Measurements from ENCODE around the gene EBF3. TPM values are rescaled to one million over a fixed set of nuclear protein-coding genes. Genes with fewer than 3 reads are reported as not detected.
"Not testable (repeated sequence)": the region's sequence is repeated elsewhere in the genome, so short reads cannot be mapped to it uniquely, and the experiment has no call there.

EBF3 gene
- total RNA-seq, 1 donor from 2014 or later: 1.8 TPM

DNA sequence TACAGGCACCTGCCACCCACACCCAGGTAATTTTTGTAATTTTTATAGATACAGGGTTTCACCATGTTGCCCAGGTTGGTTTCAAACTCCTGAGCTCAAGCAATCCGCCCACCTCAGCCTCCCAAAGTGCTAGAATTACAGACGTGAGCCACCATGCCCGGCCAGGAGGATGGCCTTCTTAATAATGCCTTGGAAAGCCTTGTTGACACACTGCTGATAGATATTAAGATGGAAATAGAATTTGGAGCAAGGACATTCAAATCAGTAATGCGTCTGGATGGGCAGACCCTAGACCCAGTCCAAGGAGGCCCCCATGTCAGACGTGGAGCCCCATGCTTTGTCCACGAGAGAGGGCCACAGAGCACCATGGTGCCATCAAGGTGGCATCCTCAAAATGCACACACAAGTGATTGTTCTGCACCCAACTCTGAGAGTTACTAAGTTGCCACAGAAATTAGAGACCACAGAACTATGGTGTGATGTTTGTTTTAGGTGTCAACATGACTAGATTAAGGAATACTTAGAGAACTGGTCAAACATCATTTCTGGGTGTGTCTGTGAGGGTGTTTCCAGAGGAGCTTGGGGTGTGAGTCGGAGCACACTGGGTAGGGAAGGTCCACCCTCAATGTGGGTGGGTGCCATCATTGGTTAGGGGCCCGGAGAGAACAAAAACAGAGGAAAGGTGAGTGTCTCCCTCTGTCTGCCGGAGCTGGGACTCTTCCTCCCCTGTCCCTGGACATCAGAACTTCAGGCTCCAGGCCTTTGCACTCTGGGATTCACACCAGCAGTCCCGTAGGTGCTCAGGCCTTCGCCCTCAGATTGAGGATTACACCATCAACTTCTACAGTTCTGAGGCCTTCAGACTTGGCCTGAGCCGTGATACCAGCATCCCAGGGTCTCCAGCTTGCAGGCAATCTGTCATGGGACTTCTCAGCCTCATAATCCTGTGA lies 34.5 kb downstream of the EBF3 start:
- DNase-seq (ENCODE audit: low spot score): no peak

DNA sequence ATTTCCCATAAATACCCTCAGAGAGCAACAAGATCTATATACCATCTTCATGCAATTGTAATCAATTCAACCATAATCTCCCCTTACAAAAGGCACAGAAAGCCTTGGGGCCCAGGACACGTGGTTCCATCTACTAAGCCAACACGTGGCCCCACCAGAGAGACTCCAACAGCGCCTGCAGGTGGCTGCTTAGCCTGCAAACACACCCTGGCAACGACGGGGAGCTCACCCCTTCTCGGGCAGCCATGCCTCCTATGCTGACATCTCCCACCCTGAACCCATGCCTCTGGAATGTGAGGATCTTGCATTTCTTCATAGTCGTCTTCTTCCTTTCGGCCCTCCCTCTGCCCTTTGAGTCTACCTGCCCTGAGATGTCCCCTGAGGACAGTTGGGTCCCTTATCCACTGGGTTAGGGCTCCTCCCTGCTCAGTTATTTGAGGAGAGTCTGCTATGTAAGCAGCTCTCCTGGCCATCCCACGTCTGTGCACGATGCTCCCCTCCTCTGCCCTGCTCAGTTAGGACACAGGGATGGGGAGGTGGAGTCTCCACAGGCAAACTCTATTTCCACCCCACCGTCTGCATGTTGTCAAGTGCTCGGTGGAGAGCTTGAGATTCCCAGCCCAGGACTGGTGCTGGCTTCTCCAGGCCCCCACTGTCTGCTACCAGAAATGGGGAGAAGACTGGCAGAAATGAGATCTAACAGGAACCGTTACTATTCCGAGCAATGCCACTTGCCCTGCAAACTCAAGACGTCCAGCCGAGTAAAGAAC lies 36.5 kb downstream of the EBF3 start:
- DNase-seq (ENCODE audit: low spot score): no peak

DNA sequence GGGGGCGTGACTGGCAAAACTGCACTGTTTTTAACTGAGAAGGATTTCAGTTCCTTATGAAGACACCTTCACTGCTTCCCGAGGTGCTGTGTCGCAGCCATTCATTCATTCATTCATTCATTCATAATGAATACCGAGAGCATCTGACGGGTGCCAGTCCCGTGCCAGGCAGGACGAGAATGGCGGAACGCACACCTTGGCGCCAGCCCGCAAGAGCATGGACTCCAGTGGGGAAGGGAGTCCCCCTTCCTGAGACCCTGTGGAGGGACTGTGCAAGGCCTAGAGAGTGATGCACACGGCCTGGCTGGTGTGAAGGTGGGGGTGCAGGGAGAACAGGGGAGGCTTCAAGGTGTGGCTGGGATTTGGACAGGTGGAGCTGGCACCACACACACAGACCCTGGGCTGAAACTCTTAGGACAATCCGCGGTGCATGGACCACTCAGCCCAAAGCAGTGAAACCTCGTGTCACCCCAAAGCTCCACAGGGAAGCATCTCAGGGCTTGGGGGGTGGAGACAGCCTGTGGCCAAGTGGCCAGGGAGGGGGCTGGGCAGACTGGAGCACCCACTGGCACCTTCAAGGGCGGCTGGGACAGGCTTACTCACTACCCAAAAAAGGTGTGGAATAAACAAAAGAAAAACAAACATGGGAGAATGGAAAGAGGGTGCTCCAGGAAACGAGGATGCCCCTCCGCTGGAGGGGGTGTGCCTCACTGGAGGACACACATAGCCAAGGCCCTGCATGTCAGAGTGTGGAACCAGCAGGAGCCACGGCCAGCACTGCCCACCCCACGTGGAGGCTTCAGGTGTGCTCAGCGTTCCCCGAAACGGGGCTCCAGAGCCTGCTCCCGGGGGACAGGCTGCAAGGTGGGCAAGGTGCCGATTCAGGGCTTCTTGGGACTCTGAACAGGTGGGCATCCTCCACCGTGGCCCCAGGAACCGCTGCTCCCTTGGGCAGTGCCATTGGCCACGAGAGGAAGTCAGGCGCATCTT lies 37.7 kb downstream of the EBF3 start:
- no peak for DNase-seq (ENCODE audit: low spot score)

DNA sequence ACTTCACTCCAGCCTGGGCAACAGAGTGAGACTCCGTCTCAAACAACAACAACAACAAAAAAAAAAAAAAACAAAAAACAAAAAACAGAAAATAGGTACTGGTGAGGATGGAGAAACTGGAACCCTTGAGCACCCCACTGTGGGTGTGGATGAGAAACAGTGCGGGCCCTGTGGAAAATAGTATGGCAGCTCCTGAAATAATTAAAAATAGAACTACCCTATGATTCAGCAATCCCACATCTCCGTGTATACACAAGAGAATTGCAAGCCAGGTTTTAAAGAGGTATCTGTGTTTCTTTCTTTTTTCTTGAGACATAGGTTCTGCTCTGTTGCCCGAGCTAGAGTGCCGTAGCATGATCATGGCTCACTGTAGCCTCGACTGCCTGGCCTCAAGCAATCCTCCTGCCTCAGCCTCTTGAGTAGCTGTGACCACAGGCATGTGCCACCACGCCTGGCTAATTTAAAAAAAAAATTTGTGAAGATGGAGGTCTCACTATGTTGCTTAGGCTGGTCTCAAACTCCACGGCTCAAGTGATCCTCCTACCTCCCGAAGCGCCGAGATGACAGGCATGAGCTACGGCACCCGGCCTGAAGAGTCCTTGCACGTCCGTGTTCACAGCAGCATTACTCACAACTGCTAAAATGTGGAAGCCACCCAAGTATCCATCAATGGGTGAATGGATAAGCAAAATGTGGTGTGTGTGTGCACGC lies 39.5 kb downstream of the EBF3 start:
- no peak for DNase-seq (ENCODE audit: low spot score)

DNA sequence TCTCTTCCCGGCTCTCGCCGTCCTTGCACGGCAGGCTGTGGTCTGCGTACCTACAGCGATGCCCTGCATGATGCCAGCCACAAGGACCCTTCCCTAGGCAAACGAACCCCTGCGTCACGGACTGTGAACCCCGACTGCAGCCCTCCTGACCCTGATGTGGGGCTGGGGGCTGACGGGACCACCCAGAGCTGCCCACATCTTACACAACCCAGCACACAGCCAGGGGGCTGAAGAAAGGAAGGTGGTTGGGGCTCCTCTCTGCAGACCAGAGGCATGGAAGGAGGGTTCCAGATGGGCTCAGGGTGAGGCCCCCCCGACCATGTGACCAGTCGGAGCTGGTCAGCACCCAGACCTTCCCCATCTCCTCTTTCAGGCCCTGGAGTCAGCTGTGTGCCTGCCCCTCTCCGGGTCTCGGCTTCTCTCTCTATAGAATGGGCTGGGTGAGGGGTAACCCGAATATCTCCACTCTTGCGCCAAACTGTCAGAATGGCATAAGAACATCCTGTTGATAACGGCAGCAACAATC lies 41.4 kb downstream of the EBF3 start:
- DNase-seq (ENCODE audit: low spot score): no peak

DNA sequence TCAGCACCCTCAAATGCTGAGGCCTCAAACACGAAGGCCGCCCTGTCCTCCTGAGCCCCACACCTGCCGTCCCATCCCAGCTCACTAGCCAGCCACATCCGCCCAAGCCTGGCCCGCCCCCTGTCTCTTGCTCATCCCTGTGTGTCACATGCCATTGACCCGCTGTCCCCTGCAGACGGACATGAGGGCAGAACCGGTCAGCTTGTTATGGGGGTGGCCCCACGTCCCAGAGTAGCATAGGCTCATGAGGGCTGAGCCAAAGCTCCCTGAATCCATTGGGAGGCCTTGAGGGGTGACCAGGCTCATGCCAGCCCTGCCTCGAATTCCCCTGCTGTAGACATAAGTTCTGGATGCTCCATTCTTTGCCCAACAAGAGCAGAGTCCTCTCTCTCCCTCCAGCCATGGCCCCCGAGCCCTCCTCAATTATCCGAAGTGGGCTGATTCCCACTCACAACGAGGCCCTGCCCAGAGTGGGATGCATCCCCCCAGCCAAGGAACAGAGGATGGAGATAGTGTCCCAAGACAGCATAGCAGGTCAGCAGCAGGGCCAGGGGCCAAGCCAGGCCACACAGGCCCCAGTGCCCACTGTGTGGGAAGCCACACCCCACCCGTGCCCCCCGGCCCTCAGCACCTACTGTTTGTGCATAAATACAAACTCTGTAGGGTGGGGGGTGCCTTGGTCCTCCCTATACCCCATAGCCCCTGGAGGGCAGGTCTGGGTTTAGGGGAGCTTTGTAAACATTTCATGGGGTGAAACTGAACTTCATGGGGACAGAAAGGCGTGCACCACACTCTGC lies 42.1 kb downstream of the EBF3 start:
- DNase-seq (ENCODE audit: low spot score): no peak

DNA sequence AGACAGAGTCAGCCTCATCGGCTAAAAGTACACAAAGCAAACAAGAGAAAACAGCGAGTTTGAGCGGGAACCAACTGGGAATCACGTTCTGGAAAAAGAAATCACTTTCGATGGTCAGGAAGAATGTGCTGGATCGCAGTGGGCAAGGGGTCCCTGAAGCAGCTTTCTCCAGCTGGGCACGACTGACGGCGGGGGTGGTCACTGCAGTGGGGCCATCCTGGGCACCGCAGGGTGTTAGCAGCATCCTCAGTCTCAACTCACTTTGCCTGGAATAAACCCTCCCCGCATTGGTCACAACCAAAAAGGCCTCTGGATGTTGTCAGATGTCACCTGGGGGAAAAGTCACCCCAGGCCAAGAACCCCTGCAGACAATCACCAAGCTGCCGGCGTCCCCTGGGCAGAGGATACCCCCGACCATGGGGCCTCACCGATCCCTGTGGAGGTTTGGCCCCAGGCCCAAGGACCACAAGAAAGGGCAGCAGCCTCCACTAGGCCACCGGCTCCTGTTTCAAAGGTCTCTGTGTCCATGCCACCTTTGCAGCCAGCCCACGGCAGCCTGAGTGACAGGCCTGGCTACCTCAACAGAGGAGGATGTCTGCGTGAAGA lies 42.9 kb downstream of the EBF3 start:
- no peak for DNase-seq (ENCODE audit: low spot score)

DNA sequence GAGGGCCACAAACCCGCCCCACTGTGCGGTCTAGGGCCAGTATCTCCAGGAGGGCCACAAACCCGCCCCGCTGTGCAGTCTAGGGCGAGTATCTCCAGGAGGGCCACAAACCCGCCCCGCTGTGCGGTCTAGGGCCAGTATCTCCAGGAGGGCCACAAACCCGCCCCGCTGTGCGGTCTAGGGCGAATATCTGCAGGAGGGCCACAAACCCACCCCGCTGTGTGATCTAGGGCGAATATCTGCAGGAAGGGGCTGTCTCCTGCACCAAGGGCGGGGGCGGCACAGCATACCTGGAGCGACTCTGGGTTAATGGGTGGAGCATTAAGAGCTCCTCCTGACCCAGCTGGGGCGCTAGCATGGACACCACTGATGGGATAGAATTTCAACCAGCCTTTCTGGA lies 43.9 kb downstream of the EBF3 start:
- not testable (repeated sequence) for DNase-seq (ENCODE audit: low spot score)

DNA sequence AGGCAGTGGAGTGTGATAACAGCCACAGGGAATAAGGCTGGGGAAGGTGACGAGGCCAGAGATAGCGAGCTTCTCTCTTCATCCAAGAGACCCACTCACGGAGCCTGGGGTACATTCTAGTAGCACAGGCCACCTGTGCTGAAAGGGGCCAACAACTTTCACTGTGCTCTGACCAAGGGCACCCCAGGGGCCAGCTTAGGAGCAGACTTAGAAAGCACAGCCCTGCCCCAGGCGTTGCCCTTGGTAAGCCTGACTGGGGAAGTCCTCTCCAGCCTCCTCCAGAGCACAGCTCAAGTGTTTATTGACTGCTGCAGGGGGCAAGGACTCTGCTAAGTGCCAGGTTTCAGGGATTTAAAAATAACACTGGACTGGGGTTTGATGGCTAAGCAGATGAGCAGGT lies 44.7 kb downstream of the EBF3 start:
- no peak for DNase-seq (ENCODE audit: low spot score)

DNA sequence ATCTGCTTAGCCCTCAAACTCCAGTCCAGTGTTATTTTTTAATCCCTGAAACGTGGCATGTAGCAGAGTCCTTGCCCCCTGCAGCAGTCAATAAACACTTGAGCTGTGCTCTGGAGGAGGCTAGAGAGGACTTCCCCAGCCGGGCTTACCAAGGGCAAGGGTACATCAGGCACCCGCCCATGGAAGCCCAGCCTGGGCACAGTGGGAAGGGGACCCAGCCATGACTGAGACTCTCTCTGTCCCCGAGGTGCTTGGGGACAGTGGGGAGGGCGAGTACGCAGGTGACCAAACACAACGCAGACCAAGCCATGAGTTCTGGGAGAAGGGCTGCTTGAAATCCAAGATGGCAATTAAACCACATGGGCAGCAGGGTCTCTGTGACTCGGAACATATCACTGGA lies 45.2 kb downstream of the EBF3 start:
- no peak for DNase-seq (ENCODE audit: low spot score)

DNA sequence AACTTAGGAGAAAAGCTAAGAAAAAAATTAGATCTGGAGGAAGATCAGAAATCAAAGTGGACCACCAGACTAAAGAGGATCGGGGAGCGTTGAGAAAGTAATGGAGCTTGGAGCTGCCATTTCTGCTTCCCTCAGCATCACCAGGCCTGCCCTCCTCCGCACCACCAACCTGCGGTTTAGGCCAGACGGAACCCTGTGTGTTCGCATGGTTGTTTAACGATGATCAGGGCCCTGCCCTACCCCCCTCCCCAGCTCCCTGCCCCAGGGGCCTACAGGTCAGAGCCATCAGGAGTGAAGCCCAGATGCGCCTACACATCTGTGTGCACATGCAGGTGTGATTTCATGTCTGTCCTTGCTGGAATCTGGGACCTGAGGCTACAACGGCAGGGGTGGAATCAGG lies 45.7 kb downstream of the EBF3 start:
- no peak for DNase-seq (ENCODE audit: low spot score)

DNA sequence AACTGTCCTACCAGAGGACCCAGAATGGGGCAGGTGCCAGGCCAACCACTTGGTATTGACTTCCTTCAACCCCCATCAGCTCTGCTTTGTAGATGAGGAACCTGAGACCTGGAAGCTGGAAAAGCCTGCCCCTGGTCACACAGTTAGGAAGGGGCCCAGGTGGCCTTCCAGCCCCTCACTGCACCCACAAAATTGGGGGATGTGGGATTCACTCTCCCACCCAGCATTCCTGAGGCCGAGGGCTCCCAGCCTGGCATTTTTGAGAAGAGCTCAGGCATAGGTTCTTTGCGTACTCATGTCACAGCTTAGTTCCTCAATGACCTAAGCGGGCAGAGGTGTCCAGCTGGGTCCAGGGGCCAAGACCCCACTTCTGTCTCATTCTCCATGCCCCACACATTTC lies 46.1 kb downstream of the EBF3 start:
- no peak for DNase-seq (ENCODE audit: low spot score)

DNA sequence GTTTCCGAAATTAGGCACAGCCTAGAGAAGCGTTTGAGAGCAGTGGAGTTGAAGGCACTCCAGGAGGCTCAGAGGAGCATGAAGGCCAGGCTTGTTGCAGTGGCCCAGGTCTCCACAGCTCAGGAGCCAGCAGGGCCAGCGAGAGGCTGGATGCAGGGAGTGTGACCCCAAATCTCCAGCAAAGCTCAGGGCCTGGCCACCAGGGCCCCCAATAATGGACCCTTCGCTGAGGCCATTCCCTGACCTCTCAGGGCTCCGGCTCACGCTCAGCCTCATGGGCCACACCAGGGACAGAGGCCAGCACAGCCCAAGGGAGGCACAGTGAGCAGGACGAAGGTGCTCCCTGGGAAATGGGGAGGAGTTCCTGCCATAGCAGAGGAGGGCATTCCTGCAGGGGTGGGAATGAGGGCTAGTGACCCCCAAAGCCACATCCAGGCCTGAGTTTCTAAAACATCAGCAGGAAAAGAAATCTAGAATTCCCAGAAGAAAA lies 47.5 kb downstream of the EBF3 start:
- DNase-seq (ENCODE audit: low spot score): no peak

DNA sequence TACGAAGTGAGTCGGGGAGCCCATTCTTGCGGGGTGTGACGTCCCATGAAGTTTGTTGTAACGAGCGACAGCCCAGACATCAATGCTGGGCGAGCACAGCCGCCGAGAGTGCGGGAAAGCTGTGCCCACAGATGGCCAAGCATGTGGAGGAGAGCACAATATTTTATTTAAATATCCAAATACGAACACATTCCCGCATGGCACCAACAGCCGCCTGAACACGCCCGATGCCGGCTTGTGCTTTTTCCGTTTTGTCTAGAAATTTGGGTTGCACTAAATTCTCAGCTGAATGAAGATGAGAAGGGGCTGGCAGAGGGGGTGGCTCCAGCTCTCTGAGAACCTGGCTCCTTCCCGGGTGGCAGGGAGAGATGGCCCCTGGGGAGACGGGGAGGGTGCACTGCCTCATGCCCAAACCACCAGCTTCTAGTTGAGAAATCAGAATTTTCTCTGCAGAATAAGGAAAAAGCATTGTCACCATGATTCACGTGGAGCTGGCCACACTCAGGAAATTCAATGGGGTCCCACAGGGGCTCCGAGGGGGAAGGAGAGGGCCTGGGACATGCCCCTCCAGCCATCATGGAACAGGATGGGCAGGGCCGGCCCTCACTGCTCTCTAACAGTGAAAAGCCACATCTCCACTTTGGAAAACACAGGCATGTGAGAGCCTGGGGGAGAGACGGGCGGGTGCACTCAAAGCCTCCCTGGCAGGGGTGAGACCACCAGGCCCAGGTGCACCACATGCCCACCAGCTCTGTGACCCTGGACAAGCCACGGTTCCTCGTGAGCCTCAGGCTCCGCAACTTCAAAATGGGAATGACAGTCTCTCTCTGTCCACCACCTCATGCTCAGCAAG lies 48.3 kb downstream of the EBF3 start:
- DNase-seq (ENCODE audit: low spot score): no peak

DNA sequence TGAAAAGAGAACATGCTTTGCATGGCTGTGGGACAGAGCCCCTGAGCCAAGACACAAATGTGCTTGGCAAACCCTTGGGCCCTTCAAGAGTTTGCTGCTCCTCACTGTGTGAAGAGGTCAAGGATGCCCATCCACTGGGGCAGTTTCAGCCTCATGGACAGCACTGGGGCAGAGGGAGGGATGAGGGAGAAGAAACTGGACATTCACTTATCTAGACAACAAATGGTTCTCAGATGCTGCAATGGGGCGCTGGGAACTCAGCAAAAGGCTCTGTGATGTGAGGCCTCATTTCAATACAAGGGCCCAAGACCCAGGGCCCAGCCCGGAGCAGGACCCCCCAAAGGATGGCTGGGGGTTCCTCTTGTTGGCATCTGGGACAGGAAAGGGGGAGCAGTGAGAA lies 49.1 kb downstream of the EBF3 start:
- no peak for DNase-seq (ENCODE audit: low spot score)

DNA sequence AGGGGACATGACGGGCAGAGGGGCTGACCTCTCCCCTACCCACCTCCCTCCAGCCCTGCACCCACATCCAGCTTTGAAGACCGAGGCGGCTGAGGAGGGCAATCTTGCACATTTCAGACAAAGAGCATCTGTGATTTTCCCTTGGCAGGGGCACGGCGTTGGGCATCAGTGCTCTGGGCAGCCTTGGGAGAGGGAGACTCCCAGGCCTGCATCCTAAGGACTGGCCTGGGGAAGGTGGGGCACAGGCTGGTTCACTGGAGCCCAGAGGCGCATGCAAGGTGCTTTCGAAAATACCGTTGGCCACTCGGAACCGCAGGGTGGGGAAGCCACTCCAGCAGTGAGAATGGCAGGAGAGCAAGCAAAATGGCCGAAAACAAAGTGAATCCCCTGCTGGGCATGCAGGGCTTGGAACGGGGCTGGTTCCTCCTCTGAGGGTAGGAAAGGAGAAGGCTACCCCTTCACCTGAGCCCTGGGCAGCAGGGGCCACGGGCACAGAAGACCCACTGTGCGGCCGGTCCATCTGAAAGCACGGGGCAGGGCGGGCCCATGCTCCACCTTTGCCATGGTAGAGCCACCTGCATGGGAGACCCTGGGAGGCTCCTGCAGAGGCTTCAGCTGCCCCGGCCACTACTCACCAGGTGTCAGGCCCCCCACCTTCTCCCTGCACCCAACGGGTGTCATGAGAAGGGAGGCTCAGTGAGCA lies 49.8 kb downstream of the EBF3 start:
- no peak for DNase-seq (ENCODE audit: low spot score)

DNA sequence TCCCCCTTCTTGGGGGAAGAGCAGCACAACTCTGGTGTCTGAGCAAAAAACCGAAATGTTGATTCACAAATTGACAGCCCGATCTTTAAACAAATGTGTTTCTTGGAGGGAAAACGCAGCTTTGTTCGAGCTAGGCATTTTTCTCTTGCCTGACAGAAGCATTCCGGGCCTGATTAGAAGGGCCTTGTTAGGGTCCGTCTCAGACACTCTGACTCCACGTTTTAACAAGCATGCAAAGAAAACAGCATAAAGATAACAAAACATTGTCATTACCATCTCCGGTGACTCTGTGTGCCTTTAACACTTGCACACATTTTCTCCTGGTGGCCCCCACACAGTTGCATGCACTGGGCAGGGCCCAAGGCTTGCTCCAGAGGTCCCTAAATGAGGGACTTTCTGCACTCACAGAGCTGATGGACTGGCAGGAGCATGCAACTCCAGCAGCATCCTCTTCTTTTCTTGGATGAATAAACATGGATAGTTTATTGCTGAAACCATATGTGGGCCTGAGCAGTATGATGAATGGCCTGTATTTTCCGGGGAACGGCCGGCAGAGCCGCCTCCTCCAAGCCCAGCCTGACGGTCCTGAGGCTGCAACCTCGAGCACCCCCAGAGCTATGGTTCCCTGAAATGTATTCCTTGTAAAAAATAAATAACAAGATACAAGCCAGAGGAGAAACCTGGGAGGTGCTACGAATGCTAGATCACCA lies 50.9 kb downstream of the EBF3 start:
- no peak for DNase-seq (ENCODE audit: low spot score)

Measured in mucosa of gallbladder (tissue), 1 donor.